Fibroblast of pulmonary artery (primary cell): ENCODE data around the gene VPS13D.

Source experiments
- DNase-seq: peaks from one replicate; pipeline ENCODE4 v3.0.0-alpha.2; 2010; ENCODE audit warnings: low read depth
- H3K4me3 ChIP-seq: replicated peaks from 2 replicates; pipeline ENCODE4 v1.5.1; 2011; ENCODE audit warnings: low read depth, mild to moderate bottlenecking, control low read depth, low read length, moderate library complexity
- TF ChIP-seq, protein P1 (sequence below): IDR thresholded peaks from 2 replicates; pipeline ENCODE4 v1.5.1; 2011; ENCODE audit warnings: mild to moderate bottlenecking, control low read depth, low read length, inconsistent platforms; ENCODE audit errors: missing control alignments

VPS13D gene

DNA sequence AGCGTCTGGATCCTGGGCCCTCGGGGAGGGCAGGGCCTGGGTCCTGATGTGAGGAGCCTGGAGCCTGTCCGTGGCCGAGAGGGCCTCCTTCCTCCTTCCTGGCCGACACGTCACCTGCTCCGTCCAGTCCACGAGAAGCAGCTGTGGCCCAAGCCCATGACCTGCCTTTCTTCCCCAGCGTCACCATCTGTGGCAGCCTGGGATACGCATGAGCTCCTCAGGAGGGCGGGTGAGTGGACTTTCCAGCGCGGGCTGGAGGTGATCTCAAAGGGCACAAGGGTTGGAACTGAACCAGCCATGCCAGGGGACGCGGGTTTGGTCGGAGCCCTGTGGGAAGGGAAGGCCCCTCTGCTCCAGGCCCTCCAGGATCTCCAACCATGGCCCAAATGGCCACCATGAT, 297.7 kb downstream of the VPS13D start:
- DNase-seq, result no peak
- TF ChIP-seq, protein P1, sequence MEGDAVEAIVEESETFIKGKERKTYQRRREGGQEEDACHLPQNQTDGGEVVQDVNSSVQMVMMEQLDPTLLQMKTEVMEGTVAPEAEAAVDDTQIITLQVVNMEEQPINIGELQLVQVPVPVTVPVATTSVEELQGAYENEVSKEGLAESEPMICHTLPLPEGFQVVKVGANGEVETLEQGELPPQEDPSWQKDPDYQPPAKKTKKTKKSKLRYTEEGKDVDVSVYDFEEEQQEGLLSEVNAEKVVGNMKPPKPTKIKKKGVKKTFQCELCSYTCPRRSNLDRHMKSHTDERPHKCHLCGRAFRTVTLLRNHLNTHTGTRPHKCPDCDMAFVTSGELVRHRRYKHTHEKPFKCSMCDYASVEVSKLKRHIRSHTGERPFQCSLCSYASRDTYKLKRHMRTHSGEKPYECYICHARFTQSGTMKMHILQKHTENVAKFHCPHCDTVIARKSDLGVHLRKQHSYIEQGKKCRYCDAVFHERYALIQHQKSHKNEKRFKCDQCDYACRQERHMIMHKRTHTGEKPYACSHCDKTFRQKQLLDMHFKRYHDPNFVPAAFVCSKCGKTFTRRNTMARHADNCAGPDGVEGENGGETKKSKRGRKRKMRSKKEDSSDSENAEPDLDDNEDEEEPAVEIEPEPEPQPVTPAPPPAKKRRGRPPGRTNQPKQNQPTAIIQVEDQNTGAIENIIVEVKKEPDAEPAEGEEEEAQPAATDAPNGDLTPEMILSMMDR, result no peak
- no peak overlapping the region for H3K4me3 ChIP-seq

DNA sequence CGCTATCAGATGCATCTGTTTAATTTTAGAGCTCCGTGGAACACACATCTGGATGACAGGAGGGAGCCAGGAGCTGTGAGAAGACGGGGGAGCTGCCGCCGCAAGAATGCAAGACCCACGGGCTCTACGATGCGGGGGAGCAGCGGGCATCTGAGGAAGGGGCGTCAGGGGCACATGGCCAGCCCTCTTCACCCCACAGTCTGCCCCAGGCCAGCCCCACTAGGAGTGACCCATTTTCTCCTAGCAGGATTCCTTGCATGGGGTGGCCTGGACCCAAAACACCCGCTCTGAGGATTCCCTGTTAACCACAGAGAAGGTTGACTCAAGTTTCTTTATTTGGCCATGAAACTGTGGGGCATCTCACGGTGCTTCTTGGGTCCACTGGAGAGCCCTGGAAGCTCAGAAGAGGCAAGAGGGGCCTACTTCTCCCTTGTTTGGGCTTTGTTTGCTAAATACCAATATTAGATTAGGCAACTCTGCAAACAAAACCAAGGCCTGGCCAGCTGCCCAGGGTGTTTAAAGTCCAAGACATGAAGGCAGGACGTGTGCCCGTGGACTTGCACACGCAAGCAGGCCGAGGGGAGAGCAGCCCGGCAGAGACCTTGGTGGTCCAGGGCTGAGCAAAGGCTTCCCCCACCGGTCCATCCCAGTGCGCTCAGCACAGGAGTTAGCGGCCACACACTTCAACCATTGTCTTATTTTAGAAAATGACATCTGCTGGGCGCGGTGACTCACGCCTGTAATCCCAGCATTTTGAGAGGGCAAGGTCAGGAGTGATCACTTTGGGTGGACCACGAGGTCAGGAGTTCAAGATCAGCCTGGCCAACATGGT, 298.4 kb downstream of the VPS13D start:
- DNase-seq, result peak; percentile 70
- TF ChIP-seq, protein P1, result no peak
- no peak overlapping the region for H3K4me3 ChIP-seq

DNA sequence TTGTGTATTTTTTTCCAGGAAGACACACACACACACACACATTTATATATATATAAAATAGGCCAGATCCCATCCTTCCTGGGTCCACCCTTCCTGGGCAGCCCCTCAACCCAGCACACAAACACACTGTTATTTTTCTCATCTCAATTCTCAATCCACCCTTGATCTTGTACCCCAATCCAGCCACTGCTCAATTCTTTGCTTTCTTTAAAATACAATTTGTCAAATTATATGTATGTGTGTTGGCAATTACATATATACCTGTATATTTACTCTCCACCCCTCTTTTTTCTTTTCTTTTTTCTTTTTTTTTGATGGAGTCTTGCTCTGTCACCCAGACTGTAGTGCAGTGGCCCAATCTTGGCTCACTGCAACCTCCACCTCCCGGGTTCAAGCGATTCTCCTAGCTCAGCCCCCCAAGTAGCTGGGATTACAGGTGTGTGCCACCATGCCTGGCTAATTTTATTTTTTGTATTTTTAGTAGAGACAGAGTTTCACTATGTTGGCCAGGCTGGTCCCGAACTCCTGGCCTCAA, 299.9 kb downstream of the VPS13D start:
- TF ChIP-seq, protein P1, result no peak
- no peak overlapping the region for H3K4me3 ChIP-seq
- no peak for DNase-seq

DNA sequence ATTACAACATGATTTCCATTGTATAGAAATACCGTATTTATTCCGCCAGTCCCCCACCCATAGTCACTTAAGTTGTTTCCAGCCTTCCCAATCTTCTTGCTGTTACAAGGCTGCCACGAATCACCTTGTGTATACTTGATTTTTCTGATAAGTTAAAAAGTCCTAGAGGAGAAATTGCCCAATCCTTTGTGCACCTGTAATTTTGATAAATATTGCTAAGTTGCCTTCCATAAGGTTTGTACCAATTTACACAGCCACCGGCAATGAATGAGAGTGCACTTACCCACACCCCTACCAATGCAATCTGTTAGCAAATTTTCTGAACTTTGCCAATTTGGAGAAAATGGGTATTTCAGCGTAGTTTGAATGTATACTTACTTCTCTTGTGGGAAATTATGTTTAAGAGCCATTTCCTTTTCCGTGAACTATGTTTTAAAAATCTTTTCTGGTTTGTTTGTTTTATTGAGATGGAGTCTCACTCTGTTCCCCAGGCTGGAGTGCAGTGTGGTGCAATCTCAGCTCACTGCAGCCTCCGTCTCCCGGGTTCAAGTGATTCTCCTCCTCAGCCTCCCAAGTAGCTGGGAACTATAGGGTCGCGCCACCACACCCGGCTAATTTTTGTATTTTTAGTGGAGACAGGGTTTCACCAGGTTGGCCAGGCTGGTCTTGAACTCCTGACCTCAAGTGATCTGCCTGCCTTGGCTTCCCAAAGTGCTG, 300.8 kb downstream of the VPS13D start:
- H3K4me3 ChIP-seq, result no peak overlapping the region

DNA sequence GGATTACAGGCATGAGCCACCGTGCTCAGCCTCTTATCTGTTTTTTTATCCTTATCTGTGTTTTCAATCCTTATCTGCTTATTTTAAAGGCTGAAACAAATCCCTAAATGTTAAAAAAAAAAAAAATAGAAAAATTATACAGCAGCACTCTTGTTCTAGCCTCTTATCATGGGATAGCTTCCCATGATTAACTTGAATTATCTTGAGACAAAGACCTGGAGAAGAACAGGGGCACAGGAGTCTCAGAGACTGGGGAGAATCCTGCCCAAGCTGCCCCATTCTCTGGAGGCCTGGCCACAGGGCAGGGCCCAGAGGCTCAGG, 301.3 kb downstream of the VPS13D start:
- DNase-seq, result no peak
- no peak overlapping the region for H3K4me3 ChIP-seq
- TF ChIP-seq, protein P1, result no peak

More for the DNA sequence above, 300.8 kb downstream of the VPS13D start:
- DNase-seq, result no peak
- TF ChIP-seq, protein P1, result no peak

DNA sequence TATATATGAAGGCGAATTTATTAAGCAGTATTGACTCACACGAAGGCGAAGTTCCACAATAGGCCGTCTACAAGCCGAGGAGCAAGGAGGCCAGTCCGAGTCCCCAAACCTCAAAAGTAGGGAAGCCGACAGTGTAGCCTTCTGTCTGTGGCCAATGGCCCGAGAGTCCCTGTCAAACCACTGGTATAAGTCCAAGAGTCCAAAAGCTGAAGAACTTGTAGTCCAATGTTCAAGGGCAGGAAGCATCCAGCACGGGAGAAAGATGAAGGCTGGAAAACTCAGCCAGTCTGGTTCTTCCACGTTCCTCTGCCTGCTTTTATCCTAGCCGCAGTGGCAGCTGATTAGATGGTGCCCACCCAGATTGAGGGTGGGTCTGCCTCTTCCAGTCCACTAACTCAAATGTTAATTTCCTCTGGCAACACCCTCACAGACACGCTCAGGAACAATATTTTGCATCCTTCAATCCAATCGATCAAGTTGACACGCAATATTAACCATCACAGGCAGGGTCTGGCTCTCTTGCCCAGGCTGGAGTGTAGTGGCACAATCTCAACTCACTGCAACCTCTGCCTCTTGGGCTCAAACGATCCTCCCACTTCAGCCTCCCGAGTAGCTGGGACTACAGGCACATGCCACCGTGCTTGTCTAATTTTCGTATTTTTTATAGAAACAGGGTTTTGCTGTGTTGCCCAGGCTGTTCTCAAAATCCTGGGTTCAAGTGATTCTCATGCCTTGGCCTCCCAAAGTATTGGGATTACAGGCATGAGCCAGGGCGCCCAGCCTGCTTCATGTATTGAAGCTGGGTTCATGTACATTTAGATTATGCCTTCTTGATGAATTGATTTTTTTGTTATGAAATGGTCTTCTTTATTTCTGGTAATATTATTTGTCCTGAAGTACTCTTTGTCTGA, 302.8 kb downstream of the VPS13D start:
- TF ChIP-seq, protein P1, result no peak

More for the DNA sequence above, 302.8 kb downstream of the VPS13D start:
- DNase-seq, result no peak
- no peak overlapping the region for H3K4me3 ChIP-seq
